Measurements from ENCODE around the gene SORCS3.

GRCh38 chr10:105243381-105243780, 602.3 kb downstream of the SORCS3 start:
- TF ChIP-seq CTCF (IDR thresholded peaks at IDR 0.05) = no peak
- no peak for TF ChIP-seq EZH2 (IDR thresholded peaks at IDR 0.05)

All from neural progenitor cell (in vitro differentiated cells).